GM19324 (cell line): ENCODE data around the gene ENTPD8.
"Not testable (repeated sequence)": the region's sequence is repeated elsewhere in the genome, so short reads cannot be mapped to it uniquely, and the experiment has no call there.

Source experiments
- ATAC-seq: cut with Tn5 transposase; IDR thresholded peaks from one replicate; pipeline ENCODE4 v1.9.1; 2021; ENCODE audit warnings: mild to moderate bottlenecking, moderate library complexity; ENCODE audit not compliant: unreplicated experiment, low FRiP score

The ENTPD8 gene

GRCh38 chr9:137476856-137477255, 35.7 kb upstream of the ENTPD8 start:
- no peak for ATAC-seq

DNA sequence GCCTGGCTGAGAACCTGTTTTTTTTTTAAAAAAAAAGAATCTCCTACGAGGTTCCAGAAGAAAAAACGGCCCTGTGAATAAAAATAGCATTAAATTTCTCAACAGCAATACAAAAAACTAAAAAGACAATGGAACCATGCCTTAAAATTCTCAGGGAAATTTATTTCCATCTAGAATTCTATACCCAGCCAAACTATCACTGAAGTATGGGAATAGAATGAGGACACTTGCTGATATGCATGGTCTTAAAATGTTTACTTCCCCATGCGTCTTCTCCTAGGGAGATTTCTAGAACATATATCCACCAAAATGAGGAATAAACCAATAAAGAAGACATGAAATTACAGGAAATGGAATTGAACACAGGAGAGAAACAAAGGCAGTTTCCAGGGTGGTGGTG, 34.5 kb upstream of the ENTPD8 start:
- no peak for ATAC-seq

DNA sequence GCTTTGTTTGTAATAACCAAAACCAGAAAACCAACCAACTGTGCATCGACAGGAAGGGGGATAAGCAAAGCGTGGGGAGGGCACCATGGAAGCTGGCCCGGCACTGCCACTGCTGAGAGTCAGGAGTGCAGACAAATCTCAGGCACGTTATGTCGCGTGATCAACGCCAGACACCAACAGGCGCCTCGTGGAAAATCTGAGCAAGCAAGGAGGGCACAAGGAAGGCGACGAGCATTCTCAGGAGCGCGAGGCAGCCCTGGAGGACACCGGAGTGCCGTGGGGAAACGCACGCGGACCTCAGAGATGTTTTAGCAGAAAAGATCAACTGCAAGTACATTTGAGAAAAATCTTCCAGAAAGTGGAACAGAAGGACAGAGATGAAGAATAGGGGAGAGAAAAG, 33.1 kb upstream of the ENTPD8 start:
- no peak for ATAC-seq

DNA sequence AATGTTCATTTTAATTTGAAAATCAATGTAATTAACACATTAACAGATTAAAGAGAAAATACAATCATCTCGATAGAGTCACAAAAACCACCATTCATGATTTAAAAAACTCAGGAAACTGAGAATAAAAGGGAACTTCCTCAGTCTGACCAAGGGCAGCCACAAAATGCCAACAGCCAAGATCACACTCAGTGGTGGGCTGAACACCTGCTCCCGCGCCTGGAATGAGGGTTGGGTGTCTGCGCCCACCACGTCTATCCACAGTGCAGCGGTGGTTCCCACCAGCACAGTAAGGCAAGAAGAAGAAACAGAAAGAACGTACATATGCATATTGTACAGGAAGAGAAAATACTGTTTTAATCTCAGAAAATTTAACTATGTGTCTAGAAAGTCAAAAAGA, 29.6 kb upstream of the ENTPD8 start:
- ATAC-seq: no peak

DNA sequence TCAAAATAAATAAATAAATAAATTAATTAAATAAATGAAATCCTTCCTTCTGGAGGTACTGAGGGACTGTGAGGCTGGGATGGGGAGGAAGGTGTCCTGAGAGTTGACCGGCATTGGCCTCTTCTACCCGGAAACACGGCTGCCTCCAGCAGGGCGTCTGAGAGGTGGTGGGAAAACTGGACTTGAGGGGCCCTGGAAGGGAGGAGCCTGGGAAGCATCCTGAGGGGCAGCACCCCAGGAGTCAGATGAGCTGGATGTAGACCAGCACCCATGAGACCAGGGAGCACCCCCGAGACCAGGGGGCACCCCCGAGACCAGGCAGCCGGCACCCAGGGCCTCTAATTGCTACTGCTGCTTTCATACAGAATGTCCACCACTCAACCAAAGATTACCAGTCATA, 26.7 kb upstream of the ENTPD8 start:
- ATAC-seq: no peak

DNA sequence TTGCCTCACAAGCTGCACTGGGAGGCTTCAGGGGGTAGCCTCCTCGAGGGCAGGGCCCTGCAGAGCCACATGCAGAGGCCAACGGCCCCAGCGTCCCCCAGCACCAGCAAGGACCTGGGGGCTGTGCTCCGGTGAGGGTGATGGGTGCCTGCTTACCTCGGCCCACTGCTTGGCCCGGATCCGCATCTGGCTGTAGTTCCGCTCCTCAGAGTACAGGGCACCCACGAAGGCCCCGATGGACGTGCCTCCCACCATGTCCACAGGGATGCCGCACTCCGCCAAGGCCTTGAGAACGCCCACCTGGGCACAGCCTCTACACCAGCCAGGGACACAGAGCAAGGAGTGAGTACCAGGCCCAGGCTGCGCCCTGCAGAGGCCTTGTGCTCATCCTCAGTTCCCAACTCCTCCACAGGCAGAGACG, 26.0 kb upstream of the ENTPD8 start:
- ATAC-seq: no peak

- not testable (repeated sequence) for ATAC-seq
Observed at GRCh38 chr9:137466389-137467085, 25.4 kb upstream of the ENTPD8 start.

GRCh38 chr9:137465720-137466388, 24.7 kb upstream of the ENTPD8 start:
- no peak for ATAC-seq

DNA sequence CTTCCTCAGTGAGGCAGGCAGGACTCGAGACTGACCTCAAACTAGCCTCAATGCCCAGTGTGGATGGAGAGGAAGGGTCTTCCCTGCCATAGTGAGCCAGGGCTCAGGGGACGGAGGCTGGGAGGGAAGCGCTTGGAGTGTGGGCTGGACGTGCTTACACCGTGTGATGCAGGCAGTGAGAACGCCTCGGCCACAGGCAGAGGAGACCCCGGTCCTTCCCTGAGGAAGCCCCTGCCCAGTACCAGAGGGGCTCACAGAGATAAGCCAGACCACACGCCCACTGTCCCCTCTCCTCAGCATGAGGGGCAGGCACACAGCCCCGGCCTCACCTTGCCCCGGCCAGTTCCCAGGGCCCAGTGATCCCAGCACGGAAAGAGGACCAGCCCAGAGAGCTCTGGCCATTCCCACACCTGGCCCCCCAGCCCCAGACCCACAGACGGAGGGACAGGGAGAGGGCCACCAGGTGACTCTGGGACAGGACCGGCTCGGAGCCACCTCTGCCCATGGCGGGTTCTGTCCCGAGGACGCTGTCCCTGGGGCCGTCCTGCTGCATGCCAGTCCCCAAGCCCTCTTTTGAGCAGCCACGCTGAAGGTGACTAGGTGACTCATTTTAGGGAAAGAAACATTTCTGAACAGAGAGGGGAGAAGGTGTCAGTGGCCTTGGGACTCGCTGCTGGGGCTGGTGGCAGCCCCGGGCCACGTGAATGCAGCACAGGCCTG, 24.0 kb upstream of the ENTPD8 start:
- ATAC-seq: no peak

- no peak for ATAC-seq
Observed at GRCh38 chr9:137464291-137464999, 23.3 kb upstream of the ENTPD8 start.

GRCh38 chr9:137463931-137464290, 22.8 kb upstream of the ENTPD8 start:
- ATAC-seq: no peak

- ATAC-seq: no peak
Observed at GRCh38 chr9:137462986-137463930, 22.1 kb upstream of the ENTPD8 start.

- no peak for ATAC-seq
Observed at GRCh38 chr9:137462396-137462985, 21.3 kb upstream of the ENTPD8 start.

GRCh38 chr9:137461663-137462395, 20.7 kb upstream of the ENTPD8 start:
- ATAC-seq: no peak

- no peak for ATAC-seq
Observed at GRCh38 chr9:137461316-137461662, 20.1 kb upstream of the ENTPD8 start.

DNA sequence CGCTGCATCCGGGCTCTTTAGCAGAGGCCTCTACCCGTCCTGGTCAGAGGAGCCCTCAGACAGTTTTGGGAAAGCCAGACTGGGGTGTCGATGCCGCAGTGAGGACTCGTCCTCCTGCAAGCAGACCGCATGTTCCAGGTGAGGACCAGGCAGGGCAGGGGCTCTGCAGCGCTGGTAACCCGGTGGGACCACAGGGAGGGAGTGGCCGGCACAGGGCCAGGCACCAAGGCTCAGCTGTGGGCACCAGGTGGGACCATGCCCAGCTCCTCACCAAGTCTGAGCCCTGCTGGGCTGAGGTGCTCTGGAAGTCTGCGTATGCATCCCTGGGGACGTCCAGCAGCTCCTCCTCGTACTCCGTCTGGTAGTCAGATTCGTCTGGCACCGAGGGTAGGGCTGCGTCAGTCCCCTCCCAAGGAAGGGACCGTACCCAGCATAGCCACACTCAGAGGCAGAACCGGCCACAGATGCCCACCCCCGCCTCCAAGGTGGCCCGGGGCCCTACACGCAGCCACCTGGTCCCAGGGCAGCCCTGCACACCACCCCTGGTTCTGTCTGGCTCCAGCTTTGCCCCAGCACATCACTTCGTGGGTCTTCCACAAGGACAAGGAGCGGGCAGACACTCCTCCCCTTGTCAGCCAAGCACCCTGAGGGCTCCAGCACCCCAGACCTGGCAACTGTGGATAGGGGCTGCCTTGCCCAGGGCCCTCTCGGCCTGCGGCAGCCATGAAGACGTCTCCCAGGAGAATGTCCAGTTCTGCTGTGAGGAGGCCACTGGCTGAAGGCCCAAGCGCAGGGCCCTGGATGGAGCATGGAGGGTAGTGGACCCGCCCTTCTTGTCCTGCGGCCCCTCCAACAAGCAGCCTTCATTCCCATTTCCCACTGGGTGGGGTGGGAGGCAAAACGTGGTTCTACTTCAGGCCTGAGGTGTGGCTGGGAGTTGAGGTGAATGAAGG, 19.5 kb upstream of the ENTPD8 start:
- ATAC-seq: no peak

DNA sequence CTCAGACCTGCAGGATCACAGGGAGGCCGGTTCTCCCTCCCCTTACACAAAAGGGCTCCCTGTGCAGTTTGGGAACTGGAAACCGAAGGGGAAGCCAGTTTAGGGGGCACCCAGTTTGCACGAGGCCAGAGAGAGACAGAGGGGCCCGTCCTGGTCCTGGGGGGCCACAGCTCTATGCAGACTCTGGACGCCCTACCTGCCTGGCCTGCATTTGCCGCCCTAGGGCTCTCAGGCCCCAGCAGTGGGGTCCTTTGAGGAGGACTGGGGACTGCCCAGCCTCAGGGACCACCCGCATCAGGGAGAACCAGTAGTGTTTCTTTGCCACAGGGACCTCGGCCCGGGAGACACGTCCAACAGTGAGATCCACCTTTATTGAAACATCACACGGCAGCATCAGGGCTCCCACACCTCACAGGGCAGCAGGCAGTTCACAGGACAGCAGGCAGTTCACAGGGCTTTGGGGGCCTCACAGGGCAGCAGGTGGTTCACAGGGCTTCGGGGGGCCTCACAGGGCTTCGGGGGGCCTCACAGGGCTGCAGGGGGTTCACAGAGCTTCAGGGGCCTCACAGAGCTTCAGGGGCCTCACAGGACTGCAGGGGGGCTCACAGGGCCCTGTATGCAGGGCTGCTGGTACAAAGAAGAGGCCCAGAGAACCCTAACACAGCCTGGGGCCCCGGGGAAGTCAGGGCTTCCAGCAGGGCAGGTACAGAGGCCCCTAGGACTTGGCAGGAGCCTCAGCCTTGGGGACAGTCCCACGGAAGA, 18.6 kb upstream of the ENTPD8 start:
- ATAC-seq: no peak
